Neural cell (in vitro differentiated cells): ENCODE measurements around the gene LIN7B.
"Not testable (repeated sequence)": the region's sequence is repeated elsewhere in the genome, so short reads cannot be mapped to it uniquely, and the experiment has no call there.

Experiments
- EP300 ChIP-seq: fragments of 450-650 bp; conservative IDR thresholded peaks from 2 replicates; pipeline ENCODE4 v1.6.1; 2014; ENCODE audit warnings: antibody characterized with exemption, mild to moderate bottlenecking, moderate library complexity; ENCODE audit not compliant: poor library complexity, severe bottlenecking
- EZH2 ChIP-seq: fragments of 200-600, 300-800 bp; shearing (Covaris generic), sonication (generic); IDR thresholded peaks from 2 replicates; pipeline ENCODE4 v1.6.1; 2014; ENCODE audit warnings: antibody characterized with exemption, low read length, borderline replicate concordance, mild to moderate bottlenecking; ENCODE audit not compliant: insufficient read depth, poor library complexity, severe bottlenecking
- MXI1 ChIP-seq: fragments of 450-650 bp; conservative IDR thresholded peaks from 2 replicates; pipeline ENCODE4 v1.6.1; 2014; ENCODE audit warnings: antibody characterized with exemption, mild to moderate bottlenecking; ENCODE audit not compliant: poor library complexity, severe bottlenecking
- TF ChIP-seq, protein P1 (sequence below): fragments of 450-650 bp; IDR thresholded peaks from 2 replicates; pipeline ENCODE4 v1.5.1; 2014; ENCODE audit warnings: antibody characterized with exemption, mild to moderate bottlenecking, moderate library complexity; ENCODE audit not compliant: poor library complexity, severe bottlenecking

GRCh38 chr19:49074869-49075268, 39.3 kb upstream of the LIN7B start:
- TF ChIP-seq, protein P1, sequence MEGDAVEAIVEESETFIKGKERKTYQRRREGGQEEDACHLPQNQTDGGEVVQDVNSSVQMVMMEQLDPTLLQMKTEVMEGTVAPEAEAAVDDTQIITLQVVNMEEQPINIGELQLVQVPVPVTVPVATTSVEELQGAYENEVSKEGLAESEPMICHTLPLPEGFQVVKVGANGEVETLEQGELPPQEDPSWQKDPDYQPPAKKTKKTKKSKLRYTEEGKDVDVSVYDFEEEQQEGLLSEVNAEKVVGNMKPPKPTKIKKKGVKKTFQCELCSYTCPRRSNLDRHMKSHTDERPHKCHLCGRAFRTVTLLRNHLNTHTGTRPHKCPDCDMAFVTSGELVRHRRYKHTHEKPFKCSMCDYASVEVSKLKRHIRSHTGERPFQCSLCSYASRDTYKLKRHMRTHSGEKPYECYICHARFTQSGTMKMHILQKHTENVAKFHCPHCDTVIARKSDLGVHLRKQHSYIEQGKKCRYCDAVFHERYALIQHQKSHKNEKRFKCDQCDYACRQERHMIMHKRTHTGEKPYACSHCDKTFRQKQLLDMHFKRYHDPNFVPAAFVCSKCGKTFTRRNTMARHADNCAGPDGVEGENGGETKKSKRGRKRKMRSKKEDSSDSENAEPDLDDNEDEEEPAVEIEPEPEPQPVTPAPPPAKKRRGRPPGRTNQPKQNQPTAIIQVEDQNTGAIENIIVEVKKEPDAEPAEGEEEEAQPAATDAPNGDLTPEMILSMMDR: peak; percentile 54
- not testable (repeated sequence) for TF ChIP-seq MXI1, EZH2, EP300
